PC-3 (cell line): ENCODE data around the gene NAV1. TPM values are rescaled to one million over a fixed set of nuclear protein-coding genes. Genes with fewer than 3 reads are reported as not detected.

ENCODE experiments used
- ATAC-seq: fragments of 200-7000 bp; cut with Tn5 transposase; 2 replicates; pipeline ENCODE4 v1.9.1; 2020; ENCODE audit warnings: mild to moderate bottlenecking, moderate library complexity
- BruUV-seq: library from RNA; stranded (reverse); fragments of 400-500 nt; replicated peaks from 2 replicates; lab custom pipeline; 2021; lab: Mats Ljungman, UMichigan
- CTCF ChIA-PET: fragments of 300-600 bp; sonication (Branson Sonifier 250); formaldehyde crosslinking; loops from one replicate; lab custom pipeline; 2022; ENCODE audit warnings: antibody characterized with exemption; lab: Charles Lee
- POLR2A ChIA-PET: fragments of 300-600 bp; sonication (Branson Sonifier 250); formaldehyde crosslinking; loops from one replicate; lab custom pipeline; 2022; ENCODE audit warnings: antibody characterized with exemption; ENCODE audit not compliant: unreplicated experiment; lab: Charles Lee
- DNase-seq: peaks from one replicate; pipeline ENCODE4 v3.0.0-alpha.2; 2015
- H2AFZ ChIP-seq: fragments of 300-600 bp; sonication (generic); 2 replicates; pipeline ENCODE4 v1.6.0; 2016; ENCODE audit warnings: antibody characterized with exemption, low read length
- H3F3A ChIP-seq: fragments of 300-600 bp; sonication (generic); one replicate; pipeline ENCODE4 v1.6.0; 2017; ENCODE audit warnings: antibody characterized with exemption, low read length, control low read depth, mild to moderate bottlenecking; ENCODE audit not compliant: unreplicated experiment
- H3K27ac ChIP-seq: fragments of 300-600 bp; sonication (generic); 2 replicates; pipeline ENCODE4 v1.5.1; 2016; ENCODE audit warnings: mild to moderate bottlenecking, low read length
- H3K27me3 ChIP-seq: fragments of 300-600 bp; sonication (generic); 2 replicates; pipeline ENCODE4 v1.6.1; 2016; ENCODE audit warnings: low read length, mixed read lengths
- H3K36me3 ChIP-seq: fragments of 300-600 bp; sonication (generic); 2 replicates; pipeline ENCODE4 v1.6.1; 2016; ENCODE audit warnings: low read depth, mixed run types, low read length, mixed read lengths
- H3K4me1 ChIP-seq: fragments of 300-600 bp; sonication (generic); 2 replicates; pipeline ENCODE4 v1.5.1; 2016; ENCODE audit warnings: low read length; ENCODE audit not compliant: insufficient read depth
- H3K4me2 ChIP-seq: fragments of 300-600 bp; sonication (generic); 2 replicates; pipeline ENCODE4 v1.6.0; 2016; ENCODE audit warnings: low read length
- H3K4me3 ChIP-seq: fragments of 300-600 bp; sonication (generic); 2 replicates; pipeline ENCODE4 v1.5.1; 2016; ENCODE audit warnings: mild to moderate bottlenecking, low read length, mixed read lengths
- H3K79me2 ChIP-seq: fragments of 300-600 bp; sonication (generic); 2 replicates; pipeline ENCODE4 v1.6.1; 2017; ENCODE audit warnings: low read length, mixed read lengths
- H3K9ac ChIP-seq: fragments of 300-600 bp; sonication (generic); 2 replicates; pipeline ENCODE4 v1.6.0; 2016; ENCODE audit warnings: mild to moderate bottlenecking, low read length
- H3K9me2 ChIP-seq: fragments of 300-600 bp; sonication (generic); replicated peaks from 2 replicates; pipeline ENCODE4 v1.6.1; 2016; ENCODE audit warnings: mixed run types, low read length, mixed read lengths
- H3K9me3 ChIP-seq: fragments of 300-600 bp; sonication (generic); 2 replicates; pipeline ENCODE4 v1.6.1; 2016; ENCODE audit warnings: low read length, mixed read lengths
- H4K20me1 ChIP-seq: fragments of 300-600 bp; sonication (generic); 2 replicates; pipeline ENCODE4 v1.6.1; 2016; ENCODE audit warnings: low read length, mixed read lengths
- CTCF ChIP-seq: fragments of 300-600 bp; sonication (generic); conservative IDR thresholded peaks from 2 replicates; pipeline ENCODE4 v1.5.1; 2017; ENCODE audit warnings: antibody characterized with exemption, low read depth, mild to moderate bottlenecking, low read length
- EZH2 ChIP-seq: fragments of 300-600 bp; sonication (generic); IDR thresholded peaks from one replicate; pipeline ENCODE4 v1.6.1; 2017; ENCODE audit warnings: antibody characterized with exemption, mild to moderate bottlenecking, low read length; ENCODE audit not compliant: unreplicated experiment
- EZH2phosphoT487 ChIP-seq: fragments of 300-600 bp; sonication (generic); IDR thresholded peaks from 2 replicates; pipeline ENCODE4 v1.6.1; 2018; ENCODE audit warnings: mild to moderate bottlenecking, antibody characterized with exemption, low read length, borderline replicate concordance
- intact Hi-C: fragments of 100-400 bp; cut with micrococcal nuclease; formaldehyde crosslinking; loops from 2 replicates; pipeline ENCODE4 v1.9.0; 2023
- total RNA-seq: library from RNA; depleted of rRNA; stranded (reverse); fragments of >200 nt; gene quantifications from 2 replicates; pipeline ENCODE4 v1.2.3, GENCODE V29; 2014

Gene NAV1
- total RNA-seq, 1 experiment from 2014 or later: 2.6 TPM

GRCh38 chr1:201553496-201554189 lies 14.7 kb downstream of the NAV1 start:
- no peaks in the 10 kb centered on the region for H3K79me2 ChIP-seq
- no peaks in the 10 kb centered on the region for H3F3A ChIP-seq
- intact Hi-C loops: no loop called here
- H4K20me1 ChIP-seq: no peaks in the 10 kb centered on the region
- no peak overlapping the region for H3K4me2 ChIP-seq
- no peak overlapping the region for H3K27ac ChIP-seq
- no peaks in the 10 kb centered on the region for H3K36me3 ChIP-seq
- ChIA-PET CTCF (no interaction called here), POLR2A (interaction anchor here (0.7 kb wide), 1 partner anchor 16 kb away, joined by 4 read pairs; no protein-coding TSS in a partner anchor)
- no peaks in the 10 kb centered on the region for H3K9me2 ChIP-seq
- DNase-seq (no peak), ATAC-seq (no peak)
- H3K4me1 ChIP-seq: peaks cover 9% of the 10 kb centered on the region
- no peak overlapping the region for H3K9ac ChIP-seq
- no peak overlapping the region for H2AFZ ChIP-seq
- no TSS peak for BruUV-seq
- H3K9me3 ChIP-seq: no peaks in the 10 kb centered on the region
- no peak for TF ChIP-seq EZH2
- TF ChIP-seq CTCF: no peak
- TF ChIP-seq EZH2phosphoT487: no peak
- H3K4me3 ChIP-seq: no peak overlapping the region
- H3K27me3 ChIP-seq: no peaks in the 10 kb centered on the region

- POLR2A ChIA-PET: interaction anchor here (0.7 kb wide), 1 partner anchor 17 kb away, joined by 4 read pairs; no protein-coding TSS in a partner anchor
- no peak overlapping the region for H3K4me3 ChIP-seq
- H3K27me3 ChIP-seq: no peaks in the 10 kb centered on the region
- BruUV-seq: no TSS peak
- H3F3A ChIP-seq: no peaks in the 10 kb centered on the region
- no peaks in the 10 kb centered on the region for H3K79me2 ChIP-seq
- H3K9me2 ChIP-seq: no peaks in the 10 kb centered on the region
- no peak for DNase-seq
- CTCF ChIA-PET: no interaction called here
- no peak overlapping the region for H3K9ac ChIP-seq
- H3K27ac ChIP-seq: no peak overlapping the region
- TF ChIP-seq EZH2phosphoT487 (no peak), EZH2 (no peak), CTCF (no peak)
- intact Hi-C loops: no loop called here
- no peaks in the 10 kb centered on the region for H3K9me3 ChIP-seq
- H2AFZ ChIP-seq: no peak overlapping the region
- H3K36me3 ChIP-seq: no peaks in the 10 kb centered on the region
- no peak overlapping the region for H3K4me2 ChIP-seq
- H3K4me1 ChIP-seq: peaks cover 9% of the 10 kb centered on the region
- H4K20me1 ChIP-seq: no peaks in the 10 kb centered on the region
- no peak for ATAC-seq
Observed at GRCh38 chr1:201554190-201554600, 15.3 kb downstream of the NAV1 start.
